ENCODE results near the gene CHST13. TPM values are rescaled to one million over a fixed set of nuclear protein-coding genes. Genes with fewer than 3 reads are reported as not detected.

CHST13 gene, protein sequence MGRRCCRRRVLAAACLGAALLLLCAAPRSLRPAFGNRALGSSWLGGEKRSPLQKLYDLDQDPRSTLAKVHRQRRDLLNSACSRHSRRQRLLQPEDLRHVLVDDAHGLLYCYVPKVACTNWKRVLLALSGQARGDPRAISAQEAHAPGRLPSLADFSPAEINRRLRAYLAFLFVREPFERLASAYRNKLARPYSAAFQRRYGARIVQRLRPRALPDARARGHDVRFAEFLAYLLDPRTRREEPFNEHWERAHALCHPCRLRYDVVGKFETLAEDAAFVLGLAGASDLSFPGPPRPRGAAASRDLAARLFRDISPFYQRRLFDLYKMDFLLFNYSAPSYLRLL
- total RNA-seq, result 43.8 TPM

GRCh38 chr3:126523745-126524428, at the start of gene CHST13:
Gene CHST13, plus strand, starts transcription at chr3:126524155. Its CDS starts 178 bp downstream, at chr3:126524333.
- DNase-seq (ENCODE audit: low spot score), result peak; percentile 95

DNA sequence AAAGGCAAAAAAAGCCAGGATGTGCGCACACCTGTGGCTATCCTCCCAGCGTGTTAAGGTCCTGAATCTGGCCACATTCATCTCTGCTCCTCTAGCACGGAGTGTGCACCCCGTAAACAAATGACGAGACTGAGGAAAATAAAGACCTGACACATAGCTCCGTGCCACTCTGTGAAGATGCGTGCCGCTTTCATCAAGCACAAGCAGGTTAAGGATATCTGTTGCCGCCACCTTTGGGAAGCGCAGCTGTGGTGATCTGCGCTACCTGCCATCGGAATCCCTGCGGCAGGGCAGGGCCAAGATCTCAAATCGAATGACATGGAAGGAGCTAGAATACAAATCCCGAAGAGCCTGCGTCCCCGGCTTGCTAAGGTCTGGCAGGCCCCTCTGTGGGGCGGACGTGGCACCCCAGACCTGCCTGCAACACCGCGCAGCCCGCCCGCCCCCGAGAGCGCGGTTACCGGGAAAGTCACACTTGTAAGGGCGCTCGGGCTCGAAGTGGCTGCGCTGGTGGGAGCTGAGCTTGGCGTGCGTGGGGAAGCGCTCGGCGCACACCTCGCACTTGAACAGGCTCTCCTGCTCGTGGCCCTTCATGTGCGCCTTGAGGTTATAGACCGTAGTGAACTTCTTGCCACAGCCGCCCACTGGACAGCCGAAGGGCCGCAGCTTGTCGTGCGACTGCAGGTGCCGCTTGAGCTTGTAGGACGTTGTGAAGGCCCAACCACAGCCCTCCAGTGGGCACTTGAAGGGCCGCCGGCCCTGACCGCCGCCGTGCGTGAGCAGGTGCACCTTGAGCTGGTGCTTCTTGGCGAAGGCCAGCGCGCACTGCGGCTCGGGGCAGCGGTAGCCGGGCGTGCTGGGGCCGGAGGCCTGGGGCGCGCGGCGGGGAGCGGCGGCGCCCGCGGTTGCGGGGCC, 49.2 kb upstream of the CHST13 start:
- DNase-seq (ENCODE audit: low spot score) (no peak), ATAC-seq (peak; percentile 6)

More at GRCh38 chr3:126523745-126524428, at the start of gene CHST13:
- ATAC-seq, result peak; percentile 74

DNA sequence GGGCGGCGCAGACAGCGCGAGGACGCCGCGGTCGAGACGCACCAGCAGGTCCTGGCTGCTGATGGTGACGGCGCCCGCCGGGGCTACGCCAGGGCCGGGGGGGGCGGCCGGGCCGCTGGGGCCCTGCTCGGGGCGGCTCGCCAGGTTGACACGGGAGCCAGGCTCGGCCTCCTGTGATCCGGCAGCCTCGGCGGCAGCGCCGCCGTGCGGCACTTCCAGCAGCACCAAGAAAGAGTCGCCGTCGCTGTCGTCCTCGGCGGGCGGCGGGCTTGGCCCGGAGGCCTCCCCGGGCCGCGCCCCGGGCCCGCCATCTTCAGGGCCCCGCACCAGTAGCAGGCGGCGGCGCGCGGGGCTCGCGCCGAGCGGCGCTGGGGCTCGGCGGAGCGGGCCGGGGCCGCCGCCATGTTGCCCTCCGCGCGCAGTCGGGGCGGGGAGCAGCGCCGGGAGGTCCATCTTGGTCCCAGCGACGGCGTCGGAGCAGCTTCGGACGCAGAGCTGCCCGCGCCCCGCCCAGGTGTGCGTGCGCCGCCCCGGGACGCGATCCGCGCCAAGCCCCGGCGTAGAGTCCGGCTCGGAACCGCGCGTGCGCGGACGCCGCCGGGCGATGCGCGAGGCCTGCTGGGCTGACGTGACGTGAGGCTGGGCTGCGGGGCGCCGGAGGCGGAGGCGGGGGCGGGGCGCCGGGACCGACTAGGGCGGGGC, 48.4 kb upstream of the CHST13 start, which contains the start of gene ZXDC:
TSS of gene ZXDC (minus strand) at position 479 of the 702 bp plus-strand sequence. CDS start at position 453, 26 bp downstream.
- ATAC-seq (peak; percentile 69), DNase-seq (ENCODE audit: low spot score) (peak; percentile 98)

- peak; percentile 82 for DNase-seq (ENCODE audit: low spot score)
- peak; percentile 54 for ATAC-seq
Measured at GRCh38 chr3:126476166-126477060, 47.5 kb upstream of the CHST13 start.

DNA sequence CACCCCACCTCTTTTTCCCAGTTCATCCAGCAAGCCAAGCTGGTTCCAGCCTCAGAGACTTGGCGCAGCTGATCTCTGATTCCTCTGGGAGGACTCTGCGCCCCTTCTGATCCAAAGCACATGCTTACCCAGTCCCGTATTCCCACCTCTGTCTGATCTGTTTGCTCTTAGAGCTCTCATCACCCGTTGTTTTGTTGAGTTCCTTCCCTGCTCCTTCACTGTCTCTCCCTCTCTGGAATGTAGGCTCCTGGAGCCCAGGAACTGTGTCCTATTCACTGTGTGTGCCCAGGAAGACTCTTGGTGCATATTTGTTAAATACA, 46.9 kb upstream of the CHST13 start:
- no peak for DNase-seq (ENCODE audit: low spot score)
- ATAC-seq, result no peak

GRCh38 chr3:126478581-126479310, 45.2 kb upstream of the CHST13 start:
- ATAC-seq, result no peak

DNA sequence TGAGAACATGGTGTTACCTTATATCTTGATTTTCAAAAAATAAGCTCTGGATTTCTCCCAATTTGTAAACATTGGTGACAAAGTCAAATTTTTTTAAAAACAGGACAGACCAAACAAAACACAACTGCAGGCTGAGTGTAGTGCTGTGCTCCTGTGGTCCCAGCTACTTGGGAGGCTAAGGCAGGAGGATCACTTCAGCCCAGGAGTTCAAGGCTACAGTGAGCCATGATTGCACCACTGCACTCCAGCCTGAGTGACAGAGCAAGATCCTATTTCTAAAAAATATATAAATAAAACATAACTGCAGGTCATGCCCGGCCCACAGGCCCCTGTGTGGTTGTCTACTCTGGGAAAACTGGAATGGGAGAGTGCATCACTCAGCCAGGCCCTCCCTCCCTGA, 44.3 kb upstream of the CHST13 start:
- DNase-seq (ENCODE audit: low spot score) (no peak), ATAC-seq (no peak)

More at GRCh38 chr3:126478581-126479310, 45.2 kb upstream of the CHST13 start:
- no peak for DNase-seq (ENCODE audit: low spot score)

DNA sequence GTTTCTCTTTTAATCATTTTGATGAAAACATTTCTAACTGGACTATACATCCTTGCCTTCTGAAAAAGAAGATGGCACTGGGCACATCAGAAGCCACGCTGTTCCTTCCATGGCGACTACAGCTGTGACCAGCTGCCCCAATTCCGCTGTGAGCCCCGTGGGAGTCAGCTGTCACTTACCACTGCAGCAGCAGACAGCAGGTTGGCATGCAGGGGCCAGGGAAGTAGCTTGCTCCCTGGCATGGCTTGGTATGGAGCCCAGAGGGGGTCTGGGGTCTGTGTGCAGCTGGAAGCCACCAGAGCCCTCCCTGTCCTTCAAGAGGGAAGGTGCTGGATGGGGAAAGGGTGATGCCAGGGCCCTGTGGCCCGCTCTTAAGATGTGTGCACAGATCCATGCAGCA, 43.7 kb upstream of the CHST13 start:
- DNase-seq (ENCODE audit: low spot score) (no peak), ATAC-seq (no peak)

GRCh38 chr3:126480861-126481260, 43.1 kb upstream of the CHST13 start:
- DNase-seq (ENCODE audit: low spot score) (peak; percentile 82), ATAC-seq (peak; percentile 45)

DNA sequence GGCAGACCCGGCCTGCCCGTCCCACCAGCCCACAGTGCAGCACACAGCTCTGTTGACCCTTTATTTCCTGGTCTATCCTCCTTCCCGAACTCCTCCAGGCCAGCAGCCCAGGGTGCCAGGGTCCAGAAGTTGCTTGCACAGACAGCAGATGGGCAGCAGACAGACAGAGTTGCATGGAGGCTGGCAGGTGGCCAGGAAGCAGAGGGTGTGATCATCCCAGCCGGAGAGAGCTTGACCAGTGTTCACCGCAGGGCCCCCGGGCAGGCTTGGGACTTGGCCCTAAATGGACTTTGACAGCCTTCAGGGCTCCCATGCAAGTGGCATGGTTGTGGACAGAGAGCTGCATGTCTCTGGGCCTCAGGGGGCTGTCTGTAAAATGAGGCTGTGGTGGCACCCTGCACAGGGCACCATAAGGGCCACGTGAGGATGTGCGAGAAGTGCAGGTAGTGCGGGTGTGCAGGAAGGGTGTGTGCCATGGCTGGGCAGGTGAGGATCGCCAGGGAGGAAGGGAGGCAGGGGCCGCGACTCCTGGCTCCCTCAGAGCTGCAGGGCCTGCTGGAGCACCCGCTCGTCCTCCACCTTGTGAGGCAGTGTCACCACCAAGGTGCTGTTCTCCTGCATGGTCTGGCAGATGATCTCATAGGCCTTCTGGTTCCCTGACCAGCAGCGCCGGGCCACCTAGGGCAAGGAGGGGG, 42.0 kb upstream of the CHST13 start:
- DNase-seq (ENCODE audit: low spot score) (peak; percentile 87), ATAC-seq (peak; percentile 63)

DNA sequence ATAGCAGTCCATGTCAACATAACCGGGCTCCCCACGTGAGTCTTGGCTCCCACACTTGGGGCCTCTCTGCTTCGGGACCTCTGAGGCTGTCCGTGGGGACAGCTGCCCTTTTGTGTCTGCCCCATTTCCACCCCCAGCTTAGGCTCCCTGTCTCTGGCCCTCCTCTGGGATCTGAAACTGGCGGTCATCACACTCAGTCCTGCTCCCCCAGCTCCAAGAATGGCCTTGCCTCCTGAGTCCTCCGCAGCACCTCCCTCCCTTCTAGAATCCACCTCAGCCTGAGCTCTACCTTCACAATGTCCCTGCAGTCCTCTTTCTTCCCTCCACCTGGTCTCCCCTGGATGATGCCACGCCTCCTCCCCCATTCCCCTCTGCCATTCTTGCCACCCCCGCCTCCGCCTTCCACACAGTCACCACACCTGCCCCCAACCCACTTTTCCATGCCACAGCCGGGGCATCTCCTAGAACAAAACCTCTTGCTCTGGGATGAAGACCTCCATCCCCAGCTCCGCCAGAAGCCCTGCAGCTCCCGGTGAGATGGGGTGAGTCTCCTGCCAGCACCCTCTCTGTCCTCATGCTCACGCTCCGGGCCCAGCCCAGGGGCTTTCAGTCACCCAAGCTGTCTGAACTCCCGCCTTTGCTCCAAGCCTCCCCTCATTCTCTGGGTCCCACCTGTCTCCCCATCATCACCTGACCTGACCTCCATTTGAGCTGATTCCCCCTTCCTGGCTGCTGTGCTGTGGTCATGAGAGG, 41.3 kb upstream of the CHST13 start:
- no peak for ATAC-seq
- DNase-seq (ENCODE audit: low spot score), result no peak

GRCh38 chr3:126483321-126483761, 40.6 kb upstream of the CHST13 start:
- no peak for ATAC-seq
- no peak for DNase-seq (ENCODE audit: low spot score)

GRCh38 chr3:126484148-126484547, 39.8 kb upstream of the CHST13 start:
- DNase-seq (ENCODE audit: low spot score) (no peak), ATAC-seq (no peak)

DNA sequence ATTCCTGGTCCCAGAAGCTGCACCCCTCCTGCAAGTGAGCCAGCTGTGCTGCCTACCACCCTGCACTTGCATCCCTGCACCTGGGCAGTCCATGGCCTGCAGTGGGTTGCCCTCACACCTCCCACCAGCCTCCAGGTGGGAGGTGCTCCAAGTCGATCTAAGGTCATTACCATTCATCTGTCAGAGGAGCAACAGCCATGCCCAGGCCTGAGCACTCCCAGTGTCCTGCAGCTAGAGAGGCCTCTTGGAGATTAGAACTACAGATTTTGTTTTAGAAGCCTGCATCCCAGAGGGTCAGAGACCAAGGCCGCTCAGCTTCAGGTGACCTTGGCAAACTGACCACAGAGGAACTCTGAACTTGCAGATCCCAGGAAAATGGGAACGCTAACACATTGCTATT, 39.3 kb upstream of the CHST13 start:
- ATAC-seq (no peak), DNase-seq (ENCODE audit: low spot score) (no peak)

GRCh38 chr3:126485176-126485897, 38.6 kb upstream of the CHST13 start:
- no peak for DNase-seq (ENCODE audit: low spot score)
- no peak for ATAC-seq

- DNase-seq (ENCODE audit: low spot score) (no peak), ATAC-seq (no peak)
Measured at GRCh38 chr3:126485956-126486355, 38.0 kb upstream of the CHST13 start.

- no peak for ATAC-seq
- DNase-seq (ENCODE audit: low spot score), result no peak
Measured at GRCh38 chr3:126486360-126486847, 37.6 kb upstream of the CHST13 start.

Data from left lobe of liver (tissue), 2 donors.